Hepatic stellate cell (primary cell): Measurements from ENCODE around the gene BLCAP.
"Not testable (repeated sequence)": the region's sequence is repeated elsewhere in the genome, so short reads cannot be mapped to it uniquely, and the experiment has no call there.

Source experiments
- DNase-seq: peaks from one replicate; pipeline ENCODE4 v3.0.0; 2011; ENCODE audit warnings: low spot score

BLCAP gene, protein sequence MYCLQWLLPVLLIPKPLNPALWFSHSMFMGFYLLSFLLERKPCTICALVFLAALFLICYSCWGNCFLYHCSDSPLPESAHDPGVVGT

DNA sequence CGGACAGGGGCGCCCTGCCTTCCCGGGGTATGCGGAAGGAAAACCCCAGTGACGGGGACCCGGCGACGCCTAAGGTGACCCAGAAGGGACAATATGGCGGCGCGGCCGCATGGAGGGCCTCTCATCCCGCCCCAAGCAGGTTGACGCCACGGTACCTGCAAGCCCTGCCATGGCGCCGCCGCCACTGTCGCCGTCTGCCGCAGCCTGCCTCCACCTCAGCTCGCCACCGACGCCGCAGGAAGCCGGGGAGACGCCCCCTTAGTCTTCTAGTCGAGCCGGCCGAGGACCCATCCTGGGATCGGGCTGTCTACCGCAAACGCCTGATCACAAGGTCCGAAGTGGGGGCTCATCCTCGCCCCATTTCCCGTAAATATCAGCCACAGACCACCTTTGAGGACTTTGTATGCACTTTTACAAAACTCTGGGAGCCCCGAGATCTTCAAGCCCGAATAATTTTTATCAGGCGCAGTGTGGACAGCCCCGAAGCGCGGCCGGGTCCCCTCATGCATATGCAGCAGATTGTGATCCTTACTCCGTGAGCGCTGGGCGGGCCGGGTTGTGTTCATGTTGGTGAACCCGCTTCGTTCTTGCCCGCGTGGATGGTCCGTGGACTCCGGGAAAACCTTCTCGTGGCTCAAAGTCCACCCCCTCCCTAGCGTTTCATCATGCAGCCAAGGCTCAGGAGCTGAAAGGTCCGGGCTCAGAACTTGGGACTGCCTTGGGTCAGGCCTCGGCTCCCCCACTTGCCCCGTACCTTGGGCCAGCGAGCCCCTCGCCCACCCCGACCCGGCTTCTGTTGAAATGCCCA lies at the start of gene BLCAP:
TSS of gene BLCAP (minus strand) at position 239 of the 808 bp plus-strand sequence. CDS start 8,702 bp downstream, outside the sequence.
- DNase-seq: peak; percentile 95

DNA sequence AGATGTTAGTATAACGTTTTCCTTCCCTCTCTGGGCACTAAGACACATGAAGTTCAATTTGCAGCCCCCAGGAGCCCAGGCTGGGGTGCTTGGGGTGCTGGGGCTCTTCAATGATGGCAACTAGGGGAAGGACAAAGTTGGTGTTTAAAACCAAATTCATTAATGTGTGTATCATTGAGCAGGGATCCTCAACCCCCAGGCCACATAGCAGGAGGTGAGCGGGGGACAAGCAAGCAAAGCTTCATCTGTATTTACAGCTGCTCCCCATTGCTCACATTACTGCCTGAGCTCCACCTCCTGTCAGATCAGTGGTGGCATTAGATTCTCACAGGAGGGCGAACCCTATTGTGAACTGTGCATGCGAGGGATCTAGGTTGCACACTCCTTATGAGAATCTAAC lies 49.8 kb upstream of the BLCAP start:
- DNase-seq: not testable (repeated sequence)

GRCh38 chr20:37576911-37577310 lies 49.2 kb upstream of the BLCAP start:
- DNase-seq: no peak

DNA sequence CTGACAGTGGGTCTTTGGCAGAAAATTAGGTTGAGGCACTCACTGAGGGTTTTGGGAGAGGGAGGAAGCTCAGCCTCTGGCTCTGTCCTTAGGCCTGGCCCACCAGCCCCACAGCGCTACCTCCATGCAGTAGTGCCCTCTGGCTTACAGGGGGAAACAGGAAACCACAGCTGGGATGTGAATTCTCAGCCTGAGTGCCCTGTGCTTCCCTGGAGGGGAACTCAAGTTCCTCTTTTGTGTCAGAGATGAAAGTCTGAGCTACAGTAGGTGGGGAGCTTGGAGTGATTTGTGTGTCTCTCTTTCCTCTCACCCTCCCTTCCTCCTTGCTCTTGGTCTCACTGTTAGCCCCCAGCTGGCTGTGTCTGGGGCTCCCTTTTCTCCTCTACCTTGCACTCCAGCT lies 48.2 kb upstream of the BLCAP start:
- no peak for DNase-seq

DNA sequence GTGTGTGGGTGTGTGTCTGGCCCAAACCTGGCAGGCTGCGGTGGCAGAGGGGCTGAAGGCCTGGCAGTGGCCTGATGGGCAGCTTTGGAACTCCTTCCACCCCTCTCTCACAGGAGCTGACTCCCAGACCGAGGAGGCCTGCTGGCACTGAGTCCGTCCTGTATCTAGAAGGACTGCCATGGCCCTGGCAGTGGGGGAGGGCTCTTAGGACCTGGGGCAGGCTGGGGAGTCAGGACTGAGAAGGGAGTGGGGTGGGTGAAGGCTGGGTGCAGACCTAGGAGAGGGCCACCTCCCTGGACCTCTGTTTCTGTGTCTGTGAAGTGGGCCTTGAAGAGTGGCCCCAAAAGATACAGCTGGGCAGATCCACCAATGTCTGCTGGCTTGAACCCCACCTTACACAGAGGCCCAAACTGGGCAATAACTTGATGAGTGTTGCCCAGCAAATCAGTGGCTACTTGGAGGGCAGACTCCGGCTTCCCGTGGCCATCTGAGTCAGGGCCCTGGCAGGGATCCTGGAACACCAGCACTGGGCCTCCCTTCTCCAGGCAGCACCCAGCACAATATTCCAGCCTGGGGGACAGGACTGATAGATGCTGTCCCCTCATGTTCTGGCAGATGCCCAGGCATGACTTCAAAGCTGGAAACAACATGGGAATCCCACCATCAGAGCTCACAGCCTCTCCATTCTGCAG lies 46.7 kb upstream of the BLCAP start:
- no peak for DNase-seq

DNA sequence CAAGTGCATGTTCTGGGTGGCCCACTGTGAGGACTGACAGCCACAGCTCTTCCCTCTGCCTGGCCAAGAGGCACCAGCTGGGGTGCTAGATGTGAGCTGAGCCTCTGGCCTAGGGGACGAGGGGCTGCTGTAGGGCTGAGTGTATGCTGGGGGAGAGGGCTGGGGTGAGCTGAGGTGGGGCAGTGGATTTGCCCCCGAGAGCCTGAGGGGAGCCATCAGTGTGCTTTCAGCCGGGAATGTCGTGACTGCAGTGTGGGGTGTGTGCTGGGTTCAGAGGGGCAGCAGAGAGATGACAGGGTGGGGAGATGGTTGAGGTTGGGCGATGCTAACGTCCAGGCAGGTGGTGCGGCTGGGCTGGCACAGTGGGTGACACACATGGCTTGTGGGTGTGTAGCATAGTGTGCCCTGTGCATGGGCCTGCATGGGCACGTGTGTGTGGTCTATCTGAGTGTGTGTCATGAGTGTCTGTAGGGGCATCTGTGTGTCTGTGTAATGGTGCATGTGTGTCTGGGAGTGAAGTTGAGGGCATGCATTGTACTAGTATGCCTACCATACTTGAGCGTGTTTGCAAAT lies 46.0 kb upstream of the BLCAP start:
- no peak for DNase-seq

DNA sequence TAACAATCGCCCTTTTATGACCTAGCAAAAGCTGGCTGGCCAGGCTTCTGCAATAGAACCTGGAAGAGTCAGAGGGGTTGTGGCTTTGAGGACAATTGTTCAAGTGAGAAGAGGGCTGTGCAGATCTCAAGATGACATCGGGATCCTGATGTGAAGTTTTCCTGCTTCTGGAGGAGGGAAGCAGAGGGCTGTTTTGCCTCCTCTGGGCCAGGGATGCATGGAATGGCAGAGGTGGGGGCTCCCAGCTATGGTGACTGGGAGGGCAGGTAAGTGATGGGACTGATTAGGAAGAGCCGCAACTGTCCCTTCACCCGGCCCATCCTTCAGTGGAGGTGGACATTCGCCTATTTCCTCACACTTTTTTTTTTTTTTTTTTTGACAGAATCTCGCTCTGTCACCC lies 43.4 kb upstream of the BLCAP start:
- no peak for DNase-seq

DNA sequence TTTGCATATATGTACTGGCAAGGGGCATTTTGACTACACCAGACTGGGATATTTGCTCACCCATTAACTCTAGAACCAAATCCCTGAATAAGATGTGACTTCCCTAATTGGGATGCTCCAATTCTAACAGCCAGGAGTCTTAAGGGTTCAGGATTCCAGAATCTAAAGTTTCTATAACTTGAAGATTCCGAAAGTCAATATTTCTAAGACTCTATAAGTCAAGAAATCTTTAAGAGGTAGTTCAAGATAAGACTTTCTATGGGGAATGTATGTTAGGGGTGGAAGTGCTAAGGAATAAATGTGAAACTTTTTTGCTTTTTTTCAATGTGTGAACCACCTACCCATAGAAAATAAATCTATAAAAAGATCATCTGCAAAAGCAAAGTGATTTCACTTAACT lies 42.7 kb upstream of the BLCAP start:
- DNase-seq: no peak

- DNase-seq: no peak
Measured at GRCh38 chr20:37567671-37568588, 40.3 kb upstream of the BLCAP start.

DNA sequence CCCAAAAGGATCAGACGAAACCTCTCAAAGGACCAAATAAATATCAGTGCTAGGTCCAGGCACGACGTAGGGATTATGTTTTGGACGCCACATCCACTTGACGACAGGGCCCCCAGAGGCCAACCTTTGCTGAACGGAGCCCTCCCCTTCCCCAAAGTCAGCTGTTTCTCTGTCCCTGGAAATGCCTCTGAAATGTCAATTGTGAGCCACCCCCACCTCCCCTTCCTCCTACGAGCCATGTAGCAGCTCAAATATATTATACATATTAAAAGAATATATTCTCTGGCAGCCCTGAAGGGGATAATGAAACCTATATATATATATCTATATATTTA lies 39.6 kb upstream of the BLCAP start:
- no peak for DNase-seq

- no peak for DNase-seq
Measured at GRCh38 chr20:37566590-37567330, 39.1 kb upstream of the BLCAP start.

GRCh38 chr20:37565134-37565811 lies 37.6 kb upstream of the BLCAP start:
- no peak for DNase-seq

DNA sequence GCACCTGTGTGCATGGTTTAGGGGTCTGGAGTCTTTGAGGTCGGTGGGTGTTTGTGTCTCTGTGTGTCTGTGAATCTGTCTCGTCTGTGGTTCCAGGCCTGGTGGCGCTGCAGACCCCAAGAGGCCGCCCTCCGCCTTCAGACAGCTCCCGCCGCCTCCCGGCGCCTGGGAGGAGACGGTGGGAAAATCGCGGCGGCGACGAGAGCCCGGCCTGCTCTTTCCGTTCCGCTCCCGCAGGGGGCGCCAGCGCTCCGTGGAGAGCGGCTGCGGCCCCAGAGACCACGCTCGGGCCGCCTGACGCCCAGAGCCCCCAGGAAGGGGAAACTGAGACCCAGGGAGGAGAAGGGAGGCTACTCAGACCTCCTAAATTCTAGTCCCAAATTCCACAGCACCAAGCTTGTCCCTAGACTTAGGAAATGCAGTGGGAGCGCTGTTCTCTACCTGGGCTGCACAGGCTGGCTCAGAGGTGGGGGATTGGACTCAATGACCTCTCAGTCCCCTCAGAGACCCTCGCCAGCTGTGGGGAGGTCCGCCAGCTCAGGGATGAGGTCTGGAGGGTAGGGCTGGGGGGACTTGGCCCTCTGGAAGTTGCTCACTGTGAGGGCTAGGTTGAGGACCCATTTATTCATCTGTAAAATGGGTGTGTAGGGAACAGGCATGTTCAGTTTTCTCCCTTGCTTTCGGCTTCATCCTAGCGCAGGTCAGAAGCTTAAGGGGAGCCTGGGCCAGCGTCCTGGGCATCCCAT lies 36.9 kb upstream of the BLCAP start:
- DNase-seq: peak; percentile 69

- DNase-seq: no peak
Measured at GRCh38 chr20:37564016-37564387, 36.3 kb upstream of the BLCAP start.

DNA sequence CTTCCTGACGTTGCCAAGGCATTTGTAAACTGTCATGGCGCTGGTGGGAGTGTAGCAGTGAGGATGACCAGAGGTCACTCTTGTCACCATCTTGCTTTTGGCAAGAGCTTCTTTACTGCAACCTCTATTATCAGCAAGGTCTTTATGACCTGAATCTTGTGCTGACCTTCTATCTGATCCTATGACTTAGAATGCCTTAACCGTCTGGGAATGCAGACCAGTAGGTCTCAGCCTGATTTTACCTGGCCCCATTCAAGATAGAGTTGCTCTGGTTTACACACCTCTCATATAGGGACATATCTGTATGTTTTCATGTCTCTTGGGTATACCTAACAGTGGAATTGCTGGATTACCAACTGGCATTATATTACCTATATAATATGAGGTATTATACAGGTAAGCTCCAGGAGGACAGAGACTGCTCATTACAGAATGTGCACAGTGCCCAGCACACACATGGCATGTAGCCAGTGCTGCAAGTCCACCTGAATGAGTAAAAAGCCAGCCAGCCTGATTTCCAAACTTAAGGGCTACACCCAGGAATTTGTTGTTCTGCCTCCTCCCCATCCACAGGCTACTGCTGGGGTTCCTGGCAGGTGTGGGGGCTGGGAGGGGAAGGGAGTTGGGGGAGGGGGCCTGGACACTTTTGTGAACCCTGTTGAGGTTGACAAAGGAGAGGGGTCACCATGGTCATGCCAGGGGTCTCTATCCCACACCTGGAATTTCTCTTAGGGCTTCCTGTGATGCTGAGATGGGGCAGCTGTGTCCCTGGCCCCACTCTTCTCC lies 35.2 kb upstream of the BLCAP start:
- DNase-seq: no peak

- DNase-seq: no peak
Measured at GRCh38 chr20:37560629-37561028, 33.0 kb upstream of the BLCAP start.

DNA sequence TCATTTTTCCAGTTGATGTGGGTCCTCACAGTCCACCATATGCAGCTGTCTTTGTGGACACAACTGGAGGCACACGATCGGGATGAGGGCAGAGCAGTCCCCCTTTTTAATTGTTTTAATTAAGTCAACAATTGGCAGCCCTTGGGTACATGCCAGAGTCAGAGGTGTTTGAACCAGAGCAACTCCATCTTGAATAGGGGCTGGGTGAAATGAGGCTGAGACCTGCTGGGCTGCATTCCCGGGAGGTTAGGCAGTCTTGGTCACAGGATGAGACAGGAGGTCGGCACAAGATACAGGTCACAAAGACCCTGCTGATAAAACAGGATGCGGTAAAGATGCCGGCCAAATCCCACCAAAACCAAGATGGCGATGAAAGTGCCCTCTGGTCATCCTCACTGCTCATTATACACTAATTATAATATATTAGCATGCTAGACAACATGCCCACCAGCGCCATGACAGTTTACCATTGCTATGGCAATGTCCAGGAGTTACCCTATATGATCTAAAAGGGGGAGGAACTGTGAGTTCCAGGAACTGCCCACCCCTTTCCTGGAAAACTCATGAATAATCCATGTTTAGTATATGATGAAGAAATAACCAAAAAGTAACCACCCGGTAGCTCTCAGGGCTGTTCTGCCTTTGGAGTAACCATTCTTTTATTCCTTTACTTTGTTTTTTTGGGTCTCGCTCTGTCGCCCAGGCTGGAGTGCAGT lies 31.8 kb upstream of the BLCAP start:
- no peak for DNase-seq

GRCh38 chr20:37558779-37559178 lies 31.1 kb upstream of the BLCAP start:
- no peak for DNase-seq

DNA sequence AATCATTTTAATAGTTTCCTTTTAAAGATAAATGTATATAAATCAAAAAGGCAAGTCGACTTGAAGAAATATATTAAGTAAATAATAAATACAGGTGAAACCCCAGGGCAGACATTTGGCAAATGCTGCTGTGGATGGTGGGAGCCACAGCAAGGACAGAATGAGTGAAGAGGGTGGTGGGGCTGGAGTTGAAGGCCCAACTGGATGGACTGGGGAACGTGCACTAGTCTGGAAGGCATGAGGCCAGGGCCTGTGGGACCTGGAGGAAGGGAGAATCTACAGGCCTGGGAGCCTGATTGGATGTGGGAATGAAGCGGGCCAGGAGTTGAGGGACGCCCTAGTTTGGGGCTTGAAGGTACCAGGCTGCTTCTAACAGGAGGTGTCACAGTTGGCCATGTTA lies 30.6 kb upstream of the BLCAP start:
- DNase-seq: no peak
